Measurements from ENCODE around the gene NOM1. TPM values are rescaled to one million over a fixed set of nuclear protein-coding genes. Genes with fewer than 3 reads are reported as not detected.

NOM1 gene
- polyA plus RNA-seq, 1 experiment, result 10.4 TPM

DNA sequence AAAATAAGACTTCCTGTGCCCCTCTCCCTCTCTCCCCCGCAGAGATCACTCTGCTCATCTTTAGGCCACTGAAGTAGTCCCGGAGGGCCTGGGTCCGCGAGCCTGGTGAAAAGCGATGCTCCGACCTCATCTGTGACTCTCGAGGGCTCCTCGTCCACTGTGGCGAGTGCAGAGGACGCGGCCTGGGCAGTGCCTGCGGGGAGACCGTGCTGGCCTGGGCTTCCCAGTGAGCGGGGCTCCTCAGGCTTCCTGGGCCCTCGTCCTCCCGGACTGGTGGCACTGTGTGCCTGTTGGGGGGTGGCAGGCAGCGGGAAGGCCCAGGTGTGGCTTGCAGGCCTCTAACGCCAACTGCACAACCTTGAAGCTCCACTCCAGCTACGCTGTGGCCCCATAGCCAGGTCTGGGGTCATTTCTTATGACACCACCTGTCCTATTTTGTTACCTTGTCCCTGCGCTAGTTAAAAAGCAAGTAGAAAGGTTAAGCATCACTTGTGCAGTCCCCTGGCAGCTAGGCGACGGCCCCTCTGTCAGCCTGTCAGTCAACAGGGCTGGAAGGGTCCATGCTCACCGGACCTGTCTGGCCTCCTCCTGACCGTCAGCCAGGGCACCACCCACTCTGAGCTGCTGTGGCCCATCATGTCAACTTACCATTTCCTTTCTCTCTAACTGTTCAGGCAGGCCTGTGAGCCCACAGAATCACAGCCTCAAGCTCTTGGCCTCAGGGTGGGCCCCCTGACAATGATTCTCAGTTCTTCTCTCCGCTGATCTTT lies 40.4 kb downstream of the NOM1 start:
- TF ChIP-seq, protein P1, sequence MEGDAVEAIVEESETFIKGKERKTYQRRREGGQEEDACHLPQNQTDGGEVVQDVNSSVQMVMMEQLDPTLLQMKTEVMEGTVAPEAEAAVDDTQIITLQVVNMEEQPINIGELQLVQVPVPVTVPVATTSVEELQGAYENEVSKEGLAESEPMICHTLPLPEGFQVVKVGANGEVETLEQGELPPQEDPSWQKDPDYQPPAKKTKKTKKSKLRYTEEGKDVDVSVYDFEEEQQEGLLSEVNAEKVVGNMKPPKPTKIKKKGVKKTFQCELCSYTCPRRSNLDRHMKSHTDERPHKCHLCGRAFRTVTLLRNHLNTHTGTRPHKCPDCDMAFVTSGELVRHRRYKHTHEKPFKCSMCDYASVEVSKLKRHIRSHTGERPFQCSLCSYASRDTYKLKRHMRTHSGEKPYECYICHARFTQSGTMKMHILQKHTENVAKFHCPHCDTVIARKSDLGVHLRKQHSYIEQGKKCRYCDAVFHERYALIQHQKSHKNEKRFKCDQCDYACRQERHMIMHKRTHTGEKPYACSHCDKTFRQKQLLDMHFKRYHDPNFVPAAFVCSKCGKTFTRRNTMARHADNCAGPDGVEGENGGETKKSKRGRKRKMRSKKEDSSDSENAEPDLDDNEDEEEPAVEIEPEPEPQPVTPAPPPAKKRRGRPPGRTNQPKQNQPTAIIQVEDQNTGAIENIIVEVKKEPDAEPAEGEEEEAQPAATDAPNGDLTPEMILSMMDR (IDR thresholded peaks at IDR 0.05; ENCODE audit: low read depth, low read length), result no peak
- DNase-seq (ENCODE audit: low read depth, low spot score), result no peak
- H3K4me3 ChIP-seq (ENCODE audit: low read depth, low read length), result no peak overlapping the region
- H3K27me3 ChIP-seq (ENCODE audit: control insufficient read depth, insufficient read depth, low read length), result peaks cover 34% of the 10 kb centered on the region
- ChIA-PET CTCF (interaction anchor here (0.9 kb wide), 1 partner anchor 40 kb away, joined by 3 read pairs; no protein-coding TSS in a partner anchor), POLR2A (no interaction called here)
- no peak overlapping the region for H3K27ac ChIP-seq (ENCODE audit: low read depth, low read length)
- H3K9me3 ChIP-seq (ENCODE audit: control insufficient read depth, insufficient read depth, low read length), result no peaks in the 10 kb centered on the region; the same call in 1 of the 2 replicates

DNA sequence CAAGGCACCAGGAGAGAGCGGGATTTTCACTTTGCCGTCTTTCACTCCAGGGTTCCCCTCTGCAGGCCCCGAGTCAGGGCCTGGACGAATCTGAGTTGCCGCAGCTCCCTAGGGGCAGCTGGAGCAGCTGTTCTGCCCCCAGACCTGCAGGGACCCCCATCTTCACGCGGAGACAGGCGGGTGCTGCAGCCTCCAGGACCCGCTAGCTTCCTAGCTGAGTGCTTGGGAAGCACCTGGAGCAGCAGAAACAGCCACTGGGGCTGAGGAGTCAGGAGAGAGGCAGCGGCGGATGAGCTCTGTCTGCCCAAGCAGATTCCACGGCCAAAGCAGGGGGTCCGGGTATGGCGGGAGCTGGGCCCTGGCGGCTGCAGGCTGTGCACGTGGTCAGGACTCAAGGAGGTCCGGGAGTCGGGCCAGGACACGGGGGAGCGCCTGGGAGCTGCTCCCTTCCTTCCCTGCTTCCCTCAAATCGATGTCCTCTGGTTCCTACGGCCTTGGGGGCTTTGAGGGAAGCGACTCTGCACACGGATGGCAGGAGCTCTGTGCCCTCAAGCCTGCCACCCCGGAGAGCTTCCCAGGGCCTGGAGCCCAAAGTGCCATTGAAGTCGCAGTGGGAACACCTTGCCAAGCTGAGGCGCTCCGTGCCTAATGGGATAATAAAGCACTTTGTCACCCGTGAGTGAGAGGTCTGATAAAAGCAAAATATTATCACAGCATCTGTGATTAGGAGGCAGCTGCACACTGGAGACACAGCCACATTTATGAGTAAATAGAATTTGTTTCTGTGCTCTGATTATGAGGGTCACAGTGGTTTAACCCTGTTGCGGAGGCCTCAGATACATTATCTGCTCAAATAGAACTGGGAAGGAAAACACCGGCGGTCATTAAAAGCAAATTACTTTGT lies 43.8 kb downstream of the NOM1 start:
- Histone ChIP-seq H3K27me3 (ENCODE audit: control insufficient read depth, insufficient read depth, low read length) (peaks cover 41% of the 10 kb centered on the region), H3K4me3 (ENCODE audit: low read depth, low read length) (no peak overlapping the region), H3K27ac (ENCODE audit: low read depth, low read length) (no peak overlapping the region), H3K9me3 (ENCODE audit: control insufficient read depth, insufficient read depth, low read length) (no peaks in the 10 kb centered on the region; the same call in 1 of the 2 replicates)
- ChIA-PET POLR2A (interaction anchor here (0.6 kb wide), 1 partner anchor 43 kb away, joined by 3 read pairs; no protein-coding TSS in a partner anchor), CTCF (no interaction called here)
- no peak for DNase-seq (ENCODE audit: low read depth, low spot score)
- TF ChIP-seq, protein P1 (IDR thresholded peaks at IDR 0.05; ENCODE audit: low read depth, low read length), result no peak

DNA sequence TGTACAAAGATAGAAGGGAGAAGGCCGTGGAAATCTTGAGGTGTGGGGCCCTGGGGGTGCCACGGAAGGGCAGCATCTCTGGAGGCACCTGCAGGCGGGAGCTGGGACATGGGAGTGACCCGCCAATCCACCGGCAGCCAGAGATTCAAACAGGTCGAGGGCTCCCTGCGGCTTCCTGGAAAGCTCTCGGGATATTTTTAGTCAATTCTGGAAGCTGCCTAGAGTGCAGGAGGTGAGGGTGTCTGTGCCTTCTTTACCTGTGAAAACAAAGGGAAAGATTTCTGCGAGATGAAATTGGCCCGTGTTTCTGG lies 44.4 kb downstream of the NOM1 start:
- no peak for DNase-seq (ENCODE audit: low read depth, low spot score)
- no peak overlapping the region for H3K27ac ChIP-seq (ENCODE audit: low read depth, low read length)
- POLR2A ChIA-PET, result no interaction called here
- CTCF ChIA-PET, result no interaction called here
- TF ChIP-seq, protein P1 (IDR thresholded peaks at IDR 0.05; ENCODE audit: low read depth, low read length), result no peak
- H3K9me3 ChIP-seq (ENCODE audit: control insufficient read depth, insufficient read depth, low read length), result no peaks in the 10 kb centered on the region; the same call in 1 of the 2 replicates
- peaks cover 45% of the 10 kb centered on the region for H3K27me3 ChIP-seq (ENCODE audit: control insufficient read depth, insufficient read depth, low read length)
- H3K4me3 ChIP-seq (ENCODE audit: low read depth, low read length), result no peak overlapping the region

DNA sequence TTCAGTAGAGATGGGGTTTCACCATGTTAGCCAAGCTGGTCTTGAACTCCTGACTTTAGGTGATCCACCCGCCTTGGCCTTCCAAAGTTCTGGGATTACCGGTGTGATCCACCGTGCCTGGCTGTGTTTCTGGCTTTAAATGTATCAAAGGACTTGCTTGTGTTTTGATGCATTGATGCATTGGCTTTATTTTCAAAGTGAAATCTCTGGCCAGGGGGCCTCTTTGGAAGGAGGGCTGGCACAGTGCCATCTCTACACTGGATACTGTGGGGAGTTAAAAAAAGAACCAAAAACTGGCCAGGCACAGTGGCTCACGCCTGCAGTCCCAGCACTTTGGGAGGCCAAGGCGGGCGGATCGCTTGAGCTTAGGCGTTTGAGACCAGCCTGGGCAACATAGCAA lies 44.9 kb downstream of the NOM1 start:
- ChIA-PET CTCF (interaction anchor here (0.7 kb wide), 1 partner anchor 34 kb away, joined by 7 read pairs; no protein-coding TSS in a partner anchor), POLR2A (no interaction called here)
- TF ChIP-seq, protein P1 (IDR thresholded peaks at IDR 0.05; ENCODE audit: low read depth, low read length), result no peak
- Histone ChIP-seq H3K27ac (ENCODE audit: low read depth, low read length) (no peak overlapping the region), H3K27me3 (ENCODE audit: control insufficient read depth, insufficient read depth, low read length) (peaks cover 50% of the 10 kb centered on the region), H3K9me3 (ENCODE audit: control insufficient read depth, insufficient read depth, low read length) (no peaks in the 10 kb centered on the region; the same call in 1 of the 2 replicates), H3K4me3 (ENCODE audit: low read depth, low read length) (no peak overlapping the region)
- no peak for DNase-seq (ENCODE audit: low read depth, low spot score)
